Suprapubic skin (tissue), 3 donors: ENCODE measurements around the gene GCC2.

ENCODE experiments used
- CTCF ChIP-seq, 2 donors: fragments of 200-600 bp in 1 of 2; fragments of 450-650 bp in 1 of 2; sonication (generic) in 1 of 2; IDR thresholded peaks; one replicate each; pipeline ENCODE4 v1.5.1; 2016 to 2019; ENCODE audit warnings: antibody characterized with exemption in 2 of 2, mild to moderate bottlenecking in 1 of 2, moderate library complexity in 1 of 2
- POLR2A ChIP-seq, 2 donors: fragments of 450-650 bp; IDR thresholded peaks; one replicate each; pipeline ENCODE4 v1.6.1; 2017; ENCODE audit warnings: antibody characterized with exemption in 2 of 2, mild to moderate bottlenecking in 2 of 2, moderate library complexity in 2 of 2

DNA sequence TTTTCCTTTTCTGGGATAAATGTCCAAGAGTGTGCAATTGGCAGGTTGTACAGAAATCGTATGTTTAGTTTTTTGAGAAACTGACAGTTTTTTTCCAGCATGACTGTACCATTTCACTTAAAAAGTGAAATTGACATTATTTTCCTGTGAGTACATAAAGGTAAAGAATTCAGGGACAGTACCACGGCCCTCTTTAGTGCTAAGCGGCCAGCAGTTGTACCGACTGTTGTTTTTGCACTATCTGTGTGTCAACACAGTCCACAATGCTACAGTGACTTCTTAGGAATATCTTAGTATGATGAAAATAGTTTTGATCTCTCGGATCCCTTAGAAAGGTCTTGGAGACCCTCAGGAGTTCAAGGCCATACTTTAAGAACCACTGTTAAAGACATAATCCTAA lies 87.9 kb downstream of the GCC2 start:
- no peak for TF ChIP-seq POLR2A (IDR thresholded peaks at IDR 0.05)
- no peak for TF ChIP-seq CTCF (IDR thresholded peaks at IDR 0.05)
